ENCODE results near the gene TCP11L2. TPM values are rescaled to one million over a fixed set of nuclear protein-coding genes. Genes with fewer than 3 reads are reported as not detected.

Gene TCP11L2
- total RNA-seq, 1 donor from 2014 or later, result 14.0 TPM

DNA sequence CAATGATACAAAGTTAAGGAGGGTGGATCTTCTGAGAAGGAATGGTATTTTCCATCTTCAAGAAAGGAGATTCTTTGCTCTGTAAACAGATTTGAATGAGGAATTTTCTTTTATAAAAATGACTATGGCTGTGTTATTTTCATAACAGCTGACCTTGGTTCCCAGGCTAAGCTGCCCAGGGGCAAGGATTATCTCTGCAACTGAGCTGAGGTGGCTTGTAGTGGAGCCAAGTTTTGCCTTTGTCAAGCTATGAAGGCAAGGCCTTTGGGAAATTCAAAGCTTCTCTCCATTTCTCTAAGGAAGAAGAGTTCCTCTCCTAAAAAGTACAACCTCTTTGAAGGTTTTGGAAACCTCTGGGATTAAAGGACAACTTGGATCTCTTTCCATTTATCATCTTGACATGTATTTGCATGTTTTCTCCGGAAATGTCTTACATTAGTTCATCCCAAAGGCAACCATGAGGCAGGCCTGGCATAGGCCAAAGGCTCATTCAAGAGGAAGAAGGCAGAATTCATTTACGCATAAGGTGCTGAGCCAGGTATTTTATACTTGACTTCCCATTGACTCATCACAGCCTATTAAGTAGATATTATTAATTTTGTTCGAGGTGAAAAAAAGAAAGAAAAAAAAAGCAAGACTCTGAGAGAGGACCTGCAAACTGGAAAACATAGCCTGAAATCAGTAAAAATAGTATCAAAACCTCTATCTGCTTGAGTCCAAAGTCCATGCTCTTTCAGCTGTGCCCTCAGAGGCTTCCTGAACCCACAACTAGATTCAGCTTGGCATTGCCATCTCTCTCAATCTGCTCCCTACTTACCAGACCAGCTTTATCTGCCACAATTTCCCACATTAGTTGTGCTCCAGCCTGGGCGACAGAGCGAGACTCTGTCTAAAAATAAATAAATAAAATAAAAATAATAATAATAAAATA, 30.7 kb upstream of the TCP11L2 start:
- TF ChIP-seq, protein P1, sequence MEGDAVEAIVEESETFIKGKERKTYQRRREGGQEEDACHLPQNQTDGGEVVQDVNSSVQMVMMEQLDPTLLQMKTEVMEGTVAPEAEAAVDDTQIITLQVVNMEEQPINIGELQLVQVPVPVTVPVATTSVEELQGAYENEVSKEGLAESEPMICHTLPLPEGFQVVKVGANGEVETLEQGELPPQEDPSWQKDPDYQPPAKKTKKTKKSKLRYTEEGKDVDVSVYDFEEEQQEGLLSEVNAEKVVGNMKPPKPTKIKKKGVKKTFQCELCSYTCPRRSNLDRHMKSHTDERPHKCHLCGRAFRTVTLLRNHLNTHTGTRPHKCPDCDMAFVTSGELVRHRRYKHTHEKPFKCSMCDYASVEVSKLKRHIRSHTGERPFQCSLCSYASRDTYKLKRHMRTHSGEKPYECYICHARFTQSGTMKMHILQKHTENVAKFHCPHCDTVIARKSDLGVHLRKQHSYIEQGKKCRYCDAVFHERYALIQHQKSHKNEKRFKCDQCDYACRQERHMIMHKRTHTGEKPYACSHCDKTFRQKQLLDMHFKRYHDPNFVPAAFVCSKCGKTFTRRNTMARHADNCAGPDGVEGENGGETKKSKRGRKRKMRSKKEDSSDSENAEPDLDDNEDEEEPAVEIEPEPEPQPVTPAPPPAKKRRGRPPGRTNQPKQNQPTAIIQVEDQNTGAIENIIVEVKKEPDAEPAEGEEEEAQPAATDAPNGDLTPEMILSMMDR (IDR thresholded peaks at IDR 0.05; ENCODE audit: unreplicated experiment), result no peak
- no peaks in the 10 kb centered on the region for H3K9me3 Mint-ChIP-seq (ENCODE audit: unreplicated experiment)
- peaks cover 5% of the 10 kb centered on the region for H3K27me3 Mint-ChIP-seq (ENCODE audit: unreplicated experiment)
- no peak overlapping the region for H3K27ac Mint-ChIP-seq (ENCODE audit: unreplicated experiment)
- no peak for DNase-seq (ENCODE audit: low spot score)
- H3K4me1 Mint-ChIP-seq (ENCODE audit: unreplicated experiment), result peaks cover 4% of the 10 kb centered on the region
- H3K36me3 Mint-ChIP-seq (ENCODE audit: low read depth, unreplicated experiment), result no peaks in the 10 kb centered on the region
- H3K4me3 Mint-ChIP-seq (ENCODE audit: unreplicated experiment), result no peak overlapping the region

- H3K27me3 Mint-ChIP-seq (ENCODE audit: unreplicated experiment), result peaks cover 5% of the 10 kb centered on the region
- H3K4me3 Mint-ChIP-seq (ENCODE audit: unreplicated experiment), result no peak overlapping the region
- no peaks in the 10 kb centered on the region for H3K9me3 Mint-ChIP-seq (ENCODE audit: unreplicated experiment)
- H3K4me1 Mint-ChIP-seq (ENCODE audit: unreplicated experiment), result peaks cover 4% of the 10 kb centered on the region
- DNase-seq (ENCODE audit: low spot score), result no peak
- TF ChIP-seq, protein P1 (IDR thresholded peaks at IDR 0.05; ENCODE audit: unreplicated experiment), result no peak
- no peak overlapping the region for H3K27ac Mint-ChIP-seq (ENCODE audit: unreplicated experiment)
- no peaks in the 10 kb centered on the region for H3K36me3 Mint-ChIP-seq (ENCODE audit: low read depth, unreplicated experiment)
Measured at GRCh38 chr12:106273491-106273890, 29.0 kb upstream of the TCP11L2 start.

DNA sequence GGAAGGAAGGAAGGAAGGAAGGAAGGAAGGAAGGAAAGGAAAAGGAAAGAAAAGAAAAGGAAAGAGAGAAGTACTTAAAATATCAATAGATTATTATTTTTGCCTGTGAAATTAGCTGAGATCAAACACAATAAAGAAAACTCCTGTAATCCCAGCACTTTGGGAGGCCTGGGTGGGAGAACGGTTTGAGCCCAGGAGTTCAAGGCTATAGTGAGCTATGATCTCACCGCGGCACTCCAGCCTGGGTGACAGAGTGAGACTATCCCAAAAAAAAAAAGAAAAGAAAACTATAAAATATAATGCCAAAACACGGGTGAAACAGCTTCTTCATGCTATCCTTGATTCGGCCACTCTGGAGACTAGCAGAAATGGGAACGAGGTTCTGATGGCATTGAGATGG, 28.5 kb upstream of the TCP11L2 start:
- Mint-ChIP-seq H3K9me3 (ENCODE audit: unreplicated experiment) (no peaks in the 10 kb centered on the region), H3K27me3 (ENCODE audit: unreplicated experiment) (peaks cover 5% of the 10 kb centered on the region), H3K36me3 (ENCODE audit: low read depth, unreplicated experiment) (no peaks in the 10 kb centered on the region), H3K4me3 (ENCODE audit: unreplicated experiment) (no peak overlapping the region), H3K4me1 (ENCODE audit: unreplicated experiment) (peaks cover 4% of the 10 kb centered on the region), H3K27ac (ENCODE audit: unreplicated experiment) (no peak overlapping the region)
- TF ChIP-seq, protein P1 (IDR thresholded peaks at IDR 0.05; ENCODE audit: unreplicated experiment), result no peak
- no peak for DNase-seq (ENCODE audit: low spot score)

DNA sequence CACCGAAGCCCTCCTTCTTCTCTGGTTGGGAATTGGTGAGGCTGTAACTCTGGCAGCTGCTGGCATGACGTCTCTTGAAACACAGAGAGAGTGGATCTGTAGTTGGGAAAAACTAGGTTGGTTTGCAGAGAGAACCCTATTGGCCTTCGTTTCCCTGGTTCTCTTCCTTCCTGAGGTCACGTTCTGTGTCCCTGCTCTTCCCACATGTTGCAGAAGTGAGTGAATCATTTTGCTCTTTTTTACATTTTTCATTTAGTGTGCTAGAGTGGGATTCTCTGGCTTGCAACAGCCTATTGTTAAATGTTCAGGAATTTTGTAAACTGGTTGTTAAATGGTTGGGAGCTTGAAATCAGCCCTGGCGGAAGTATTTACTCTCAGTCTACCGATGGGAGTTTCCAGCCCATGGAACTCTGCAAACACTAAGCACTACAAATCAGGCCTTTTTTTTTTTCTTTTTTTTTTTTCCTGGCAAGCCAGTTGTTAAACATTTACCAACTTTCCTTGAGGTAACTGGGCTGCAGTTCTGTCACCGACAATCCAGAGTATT, 27.9 kb upstream of the TCP11L2 start:
- Mint-ChIP-seq H3K36me3 (ENCODE audit: low read depth, unreplicated experiment) (no peaks in the 10 kb centered on the region), H3K4me1 (ENCODE audit: unreplicated experiment) (peaks cover 4% of the 10 kb centered on the region), H3K4me3 (ENCODE audit: unreplicated experiment) (no peak overlapping the region), H3K27ac (ENCODE audit: unreplicated experiment) (no peak overlapping the region), H3K27me3 (ENCODE audit: unreplicated experiment) (peaks cover 5% of the 10 kb centered on the region), H3K9me3 (ENCODE audit: unreplicated experiment) (no peaks in the 10 kb centered on the region)
- TF ChIP-seq, protein P1 (IDR thresholded peaks at IDR 0.05; ENCODE audit: unreplicated experiment), result no peak
- no peak for DNase-seq (ENCODE audit: low spot score)

- TF ChIP-seq, protein P1 (IDR thresholded peaks at IDR 0.05; ENCODE audit: unreplicated experiment), result no peak
- no peak for DNase-seq (ENCODE audit: low spot score)
- no peak overlapping the region for H3K27ac Mint-ChIP-seq (ENCODE audit: unreplicated experiment)
- H3K4me3 Mint-ChIP-seq (ENCODE audit: unreplicated experiment), result no peak overlapping the region
- H3K27me3 Mint-ChIP-seq (ENCODE audit: unreplicated experiment), result peaks cover 5% of the 10 kb centered on the region
- H3K36me3 Mint-ChIP-seq (ENCODE audit: low read depth, unreplicated experiment), result no peaks in the 10 kb centered on the region
- H3K9me3 Mint-ChIP-seq (ENCODE audit: unreplicated experiment), result no peaks in the 10 kb centered on the region
- peaks cover 4% of the 10 kb centered on the region for H3K4me1 Mint-ChIP-seq (ENCODE audit: unreplicated experiment)
Measured at GRCh38 chr12:106275458-106275857, 27.1 kb upstream of the TCP11L2 start.
